Stimulated activated CD8-positive, alpha-beta memory T cell treated with anti-CD3 and anti-CD28 coated beads, Interleukin-4, amount 100 ng/mL, for 1 hour (primary cell): ENCODE measurements around the gene PLXND1.
"Not testable (repeated sequence)": the region's sequence is repeated elsewhere in the genome, so short reads cannot be mapped to it uniquely, and the experiment has no call there.

ENCODE experiments used
- DNase-seq, 2 donors: peaks; one replicate each; pipeline ENCODE4 v3.0.0-alpha.2; 2020; ENCODE audit warnings: low read depth in 2 of 2, low spot score in 1 of 2

The PLXND1 gene

GRCh38 chr3:129606636-129607390 lies at the start of gene PLXND1:
PLXND1 (minus strand) TSS chr3:129606676; CDS start chr3:129606639, 37 bp downstream.
- no peak for DNase-seq

DNA sequence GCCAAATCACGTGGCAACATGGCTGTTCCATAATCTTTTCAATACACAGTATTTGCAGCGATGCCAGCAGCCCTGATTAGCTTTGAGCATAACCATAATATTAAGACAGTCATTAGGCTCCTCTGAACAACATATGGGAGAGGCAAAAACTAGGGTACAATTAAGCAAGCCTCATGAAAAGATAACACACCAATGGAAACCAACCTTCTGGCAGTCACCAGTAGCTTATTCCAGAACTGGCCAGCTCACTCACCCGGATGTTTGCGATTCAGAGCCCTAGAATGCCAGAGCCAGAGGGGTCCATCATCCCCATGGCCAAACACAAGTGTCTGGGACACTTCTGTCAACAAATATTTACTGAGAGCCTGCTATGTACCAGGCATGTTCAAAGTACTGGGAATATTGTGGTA lies 48.8 kb upstream of the PLXND1 start:
- no peak for DNase-seq

- no peak for DNase-seq
These were observed 47.7 kb upstream of the PLXND1 start for GRCh38 chr3:129654131-129654530.

DNA sequence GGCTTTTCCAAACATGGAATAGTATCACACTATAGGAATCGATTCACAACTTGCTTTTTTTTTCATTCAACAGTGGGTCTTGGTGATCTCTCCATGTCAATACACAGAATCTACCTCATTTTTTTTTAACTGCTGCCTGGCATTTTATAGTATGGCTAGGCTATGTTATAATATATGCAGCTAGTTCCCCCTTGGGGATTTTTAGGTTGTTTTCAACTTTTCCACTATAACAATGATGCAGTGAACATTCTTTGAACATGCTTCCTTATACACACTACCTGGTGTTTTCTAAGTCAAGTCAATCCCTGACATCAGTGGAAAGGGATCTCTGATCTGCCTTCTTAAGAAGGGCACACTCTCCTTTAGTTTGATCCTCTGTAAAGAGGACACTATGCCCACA lies 46.5 kb upstream of the PLXND1 start:
- DNase-seq = no peak

DNA sequence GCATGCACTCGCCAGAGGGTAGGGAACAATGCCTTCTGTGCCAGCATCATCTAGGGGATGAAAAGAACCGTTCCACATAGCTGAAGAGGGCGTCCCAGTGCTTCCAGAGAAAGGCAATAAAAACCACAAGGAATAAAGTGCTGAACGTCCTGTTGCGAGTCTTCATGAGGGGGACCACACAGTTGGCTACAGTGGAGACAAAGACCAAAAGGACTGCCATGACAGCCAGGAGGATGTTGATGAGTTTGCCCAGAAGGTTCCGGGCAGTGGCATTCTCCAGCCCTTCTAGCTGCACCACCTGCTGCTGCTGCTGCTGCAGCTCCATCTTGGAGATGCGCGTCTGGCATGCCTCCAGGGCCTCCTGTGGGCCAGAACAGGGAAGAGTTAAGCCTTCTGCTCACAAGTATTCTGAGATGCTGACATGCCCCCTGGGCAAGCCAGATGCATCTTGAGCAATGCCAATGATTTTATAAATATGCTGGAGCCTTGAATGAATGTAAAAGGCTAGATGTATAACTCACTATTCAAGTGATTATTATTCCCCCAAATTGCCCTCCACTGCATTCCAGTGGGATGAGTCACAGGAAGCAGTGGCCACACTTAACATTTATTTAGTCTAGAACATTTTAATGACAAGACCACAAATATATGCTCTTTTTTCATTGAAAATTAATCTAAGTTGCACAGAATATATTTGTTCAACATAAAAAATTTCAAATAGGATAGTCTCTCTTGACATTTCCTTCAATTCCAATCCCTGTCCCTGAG lies 45.1 kb upstream of the PLXND1 start:
- no peak for DNase-seq

DNA sequence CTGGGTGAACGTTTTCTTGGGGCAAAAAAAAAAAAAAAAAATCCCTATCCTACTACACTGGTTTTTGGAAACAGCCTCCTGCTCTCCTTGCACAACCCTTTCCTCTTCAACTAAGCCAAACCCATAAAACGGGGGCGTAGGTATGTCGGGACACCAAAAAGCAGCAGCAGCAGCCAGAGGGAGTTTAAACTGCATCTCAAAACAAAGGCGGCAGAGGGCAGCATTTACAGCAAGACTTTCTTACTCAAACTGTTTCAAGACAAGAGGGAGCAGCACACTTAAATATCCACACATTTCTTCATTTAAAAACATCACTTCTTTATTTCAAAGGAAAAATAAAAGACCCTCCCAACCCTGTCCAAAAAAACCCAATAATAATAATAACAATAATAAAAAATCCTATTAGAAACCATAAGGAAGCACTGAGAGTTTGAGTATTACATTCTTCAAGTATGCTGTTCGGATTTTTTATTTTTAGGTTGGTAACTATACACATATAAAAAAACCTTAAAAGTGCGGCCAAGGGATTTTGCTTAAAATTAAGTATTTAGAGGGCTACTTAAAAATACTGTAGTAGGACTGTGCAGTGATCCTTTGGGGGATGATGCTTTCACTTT lies 43.9 kb upstream of the PLXND1 start:
- DNase-seq = no peak

DNA sequence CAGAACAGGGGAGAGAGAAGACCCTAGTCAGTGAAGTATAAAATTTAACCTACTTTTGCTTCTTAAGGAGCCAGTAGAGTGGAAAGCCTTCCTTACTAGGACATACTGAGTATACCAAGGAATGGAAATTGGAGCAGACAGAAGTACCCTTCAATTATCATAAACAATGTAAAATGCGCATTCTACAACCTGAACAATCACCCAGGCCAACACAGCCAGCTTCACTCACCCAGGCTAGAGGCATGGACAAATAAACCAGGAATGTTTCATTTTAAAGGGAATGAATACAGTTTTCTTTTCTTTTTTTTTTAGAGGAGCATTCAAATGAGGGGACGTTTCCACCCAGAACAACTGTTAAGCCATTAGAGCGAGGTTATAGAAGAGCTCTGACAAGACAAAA lies 41.9 kb upstream of the PLXND1 start:
- DNase-seq = no peak

- DNase-seq = no peak
These were observed 38.8 kb upstream of the PLXND1 start for GRCh38 chr3:129645286-129645685.

DNA sequence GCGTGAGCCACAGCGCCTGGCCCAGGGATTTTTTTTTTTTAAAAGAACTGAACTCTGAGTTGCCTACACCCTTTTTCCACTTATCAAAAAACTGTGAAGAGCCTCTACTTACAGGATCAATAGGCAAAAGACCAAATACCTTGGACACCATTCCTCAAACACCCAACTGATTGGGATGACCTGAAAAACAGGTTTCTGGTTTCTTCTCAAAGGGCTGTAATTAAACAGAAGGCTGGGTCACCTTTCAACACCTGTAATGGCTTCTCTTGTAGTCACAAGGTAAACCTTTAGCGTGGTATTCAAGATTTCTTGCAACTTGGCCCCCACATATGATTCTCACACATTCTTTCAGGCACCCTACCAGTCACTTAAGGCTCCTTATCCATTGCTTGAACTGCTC lies 38.4 kb upstream of the PLXND1 start:
- DNase-seq = no peak

- DNase-seq = not testable (repeated sequence)
These were observed 35.2 kb upstream of the PLXND1 start for GRCh38 chr3:129641567-129642260.

GRCh38 chr3:129640985-129641384 lies 34.5 kb upstream of the PLXND1 start:
- DNase-seq = not testable (repeated sequence)

DNA sequence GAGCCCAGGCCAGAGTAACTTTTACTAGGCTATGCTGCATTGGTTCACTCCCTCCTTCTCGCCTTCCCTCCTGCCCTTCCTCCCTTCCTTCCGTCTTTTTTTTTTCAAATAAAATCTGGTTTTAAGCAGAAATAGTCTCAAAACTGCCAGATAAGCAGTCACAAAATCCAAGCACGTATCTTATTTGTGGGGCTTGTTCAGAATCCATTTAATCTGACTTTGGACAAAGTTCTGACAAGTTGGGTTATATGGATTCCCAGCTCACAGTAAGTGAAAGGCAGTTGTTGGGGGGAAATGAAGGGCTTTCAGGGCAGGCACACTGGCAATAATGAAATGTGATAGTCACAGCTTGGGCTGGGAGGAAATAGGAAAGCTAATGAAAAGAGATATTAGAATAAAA lies 32.0 kb upstream of the PLXND1 start:
- DNase-seq = no peak

DNA sequence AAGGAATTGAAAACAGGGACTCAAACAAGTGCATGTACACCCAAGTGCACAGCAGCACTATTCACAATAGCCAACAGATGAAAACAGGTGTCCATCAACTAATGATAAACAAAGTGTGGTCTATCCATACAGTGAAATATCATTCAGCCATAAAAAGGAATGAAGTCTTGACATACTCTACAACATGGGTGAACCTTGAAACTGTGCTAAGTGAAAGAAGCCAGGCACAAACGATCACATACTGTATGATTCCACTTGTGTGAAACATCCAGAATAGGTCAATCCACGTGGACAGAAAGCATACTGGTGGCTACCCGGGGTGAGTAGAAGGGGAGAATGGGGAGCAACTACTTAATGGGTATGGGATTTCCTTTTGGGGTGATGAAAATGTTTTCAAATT lies 29.6 kb upstream of the PLXND1 start:
- no peak for DNase-seq

GRCh38 chr3:129635656-129636055 lies 29.2 kb upstream of the PLXND1 start:
- no peak for DNase-seq

DNA sequence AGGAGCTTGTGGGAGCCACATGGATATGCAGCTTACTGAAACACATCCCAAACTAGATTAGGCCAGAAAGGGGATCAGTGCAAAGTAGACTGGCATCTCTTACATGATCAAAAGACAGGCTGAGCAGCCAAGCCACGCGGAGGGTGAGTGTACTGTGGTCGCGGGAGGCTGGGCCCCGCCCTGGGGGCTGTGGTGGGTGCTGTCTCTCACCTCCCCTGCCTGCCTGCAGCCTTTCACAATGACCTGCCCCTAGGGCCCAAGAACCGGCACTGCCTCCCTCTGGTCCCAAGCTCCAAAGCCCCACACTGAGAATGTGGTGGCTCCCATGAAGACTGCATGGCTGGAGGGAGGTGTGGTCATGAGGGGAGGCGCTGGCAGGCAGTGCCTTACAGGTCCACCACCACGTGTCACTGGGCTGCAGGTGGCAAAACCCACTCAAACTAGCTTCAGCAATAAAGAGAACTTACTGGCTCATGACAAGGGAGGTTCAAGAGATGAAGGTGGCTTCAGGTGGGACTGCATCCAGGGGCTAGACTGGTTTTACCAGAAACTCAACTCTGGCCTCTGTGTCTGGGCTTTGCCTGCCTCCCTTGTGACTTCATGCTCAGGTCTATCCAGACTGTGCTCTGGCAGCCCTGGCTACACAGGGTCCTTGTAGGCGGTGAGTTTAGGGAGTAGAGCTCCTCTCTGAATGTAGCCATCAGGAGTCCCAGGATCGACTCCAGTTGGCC lies 27.4 kb upstream of the PLXND1 start:
- no peak for DNase-seq

- DNase-seq = no peak
These were observed 26.5 kb upstream of the PLXND1 start for GRCh38 chr3:129632977-129633376.

- DNase-seq = no peak
These were observed 26.1 kb upstream of the PLXND1 start for GRCh38 chr3:129632556-129632955.

DNA sequence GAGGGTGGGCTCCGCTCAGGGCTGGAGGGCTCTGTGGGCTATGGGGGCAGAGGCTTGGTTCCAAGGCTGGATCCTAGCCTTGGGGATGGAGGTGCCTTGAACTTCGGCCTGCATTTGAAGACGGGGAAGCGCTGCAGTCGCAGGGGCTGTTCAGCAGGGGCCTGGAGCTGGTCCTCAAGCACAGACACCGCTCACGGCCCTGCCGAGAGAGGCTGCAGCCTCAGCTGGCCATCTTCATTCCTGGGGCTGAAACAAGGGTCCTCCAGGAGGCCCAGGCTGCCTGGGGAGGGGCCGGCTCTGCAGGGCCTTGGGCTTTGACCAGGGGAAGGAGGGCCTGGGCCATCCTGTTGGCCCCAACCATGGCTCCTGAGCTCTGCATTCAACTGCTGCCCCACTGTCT lies 25.6 kb upstream of the PLXND1 start:
- DNase-seq = no peak

- DNase-seq = no peak
These were observed 22.5 kb upstream of the PLXND1 start for GRCh38 chr3:129629011-129629410.

GRCh38 chr3:129628169-129628522 lies 21.7 kb upstream of the PLXND1 start:
- DNase-seq = no peak
